Measurements from ENCODE around the gene TMEM131L.
"Not testable (repeated sequence)": the region's sequence is repeated elsewhere in the genome, so short reads cannot be mapped to it uniquely, and the experiment has no call there.

Gene TMEM131L

DNA sequence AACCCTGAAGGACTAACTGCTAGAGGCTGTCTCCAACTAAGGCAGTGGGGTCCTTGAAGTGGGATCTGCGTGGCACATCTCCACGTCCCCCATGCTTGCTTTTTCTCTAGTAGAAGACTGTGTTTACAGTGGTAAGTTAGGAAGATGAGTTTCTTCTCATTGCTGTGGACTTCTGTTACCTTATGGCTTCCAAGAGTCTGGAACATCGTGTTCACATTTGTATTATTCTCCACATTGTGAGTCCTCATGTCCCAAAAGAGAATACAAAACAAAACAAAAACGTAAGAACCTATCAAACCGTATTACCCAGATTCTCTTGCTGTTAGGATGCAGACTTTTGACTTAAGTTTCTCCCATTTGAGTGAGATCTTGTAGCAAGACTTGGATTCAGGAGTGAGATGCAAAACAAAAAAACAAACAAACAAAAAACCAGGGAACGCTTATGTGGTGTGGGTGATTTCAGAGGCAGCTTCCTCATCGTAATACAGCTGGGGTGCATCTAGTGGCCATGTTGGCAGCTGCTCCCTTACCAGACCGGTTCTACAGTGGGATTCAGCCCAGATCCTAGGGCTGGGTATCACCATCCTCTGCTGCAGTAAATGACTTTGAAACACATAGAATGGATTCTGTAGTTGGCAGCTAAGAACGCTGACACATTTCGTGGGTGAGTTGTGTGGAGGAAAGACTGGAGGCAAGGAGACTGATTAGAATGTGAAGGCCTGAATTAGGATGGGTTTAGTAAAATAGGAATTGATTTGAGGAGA lies 41.3 kb downstream of the TMEM131L start:
- no peak for DNase-seq (ENCODE audit: low spot score)

- DNase-seq (ENCODE audit: low spot score): not testable (repeated sequence)
These were observed 43.1 kb downstream of the TMEM131L start for GRCh38 chr4:153509212-153509611.

GRCh38 chr4:153509724-153510123 lies 43.6 kb downstream of the TMEM131L start:
- no peak for DNase-seq (ENCODE audit: low spot score)

- no peak for DNase-seq (ENCODE audit: low spot score)
These were observed 44.3 kb downstream of the TMEM131L start for GRCh38 chr4:153510252-153511001.

DNA sequence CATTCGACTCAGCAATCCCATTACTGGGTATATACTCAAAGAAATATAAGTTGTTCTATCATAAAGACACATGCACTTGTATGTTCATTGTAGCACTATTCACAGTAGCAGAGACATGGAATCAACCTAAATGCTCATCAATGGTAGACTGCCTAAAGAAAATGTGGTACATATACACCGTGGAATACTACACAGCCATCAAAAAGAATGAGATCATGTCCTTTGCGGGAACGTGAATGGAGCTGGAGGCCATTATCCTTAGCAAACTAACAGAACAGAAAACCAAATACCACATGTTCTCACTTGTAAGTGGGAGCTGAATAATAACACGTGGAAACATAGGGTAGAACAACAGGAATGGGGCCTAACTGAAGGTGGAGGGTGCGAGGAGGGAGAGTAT lies 44.9 kb downstream of the TMEM131L start:
- no peak for DNase-seq (ENCODE audit: low spot score)

GRCh38 chr4:153512162-153512852 lies 46.1 kb downstream of the TMEM131L start:
- DNase-seq (ENCODE audit: low spot score): no peak

DNA sequence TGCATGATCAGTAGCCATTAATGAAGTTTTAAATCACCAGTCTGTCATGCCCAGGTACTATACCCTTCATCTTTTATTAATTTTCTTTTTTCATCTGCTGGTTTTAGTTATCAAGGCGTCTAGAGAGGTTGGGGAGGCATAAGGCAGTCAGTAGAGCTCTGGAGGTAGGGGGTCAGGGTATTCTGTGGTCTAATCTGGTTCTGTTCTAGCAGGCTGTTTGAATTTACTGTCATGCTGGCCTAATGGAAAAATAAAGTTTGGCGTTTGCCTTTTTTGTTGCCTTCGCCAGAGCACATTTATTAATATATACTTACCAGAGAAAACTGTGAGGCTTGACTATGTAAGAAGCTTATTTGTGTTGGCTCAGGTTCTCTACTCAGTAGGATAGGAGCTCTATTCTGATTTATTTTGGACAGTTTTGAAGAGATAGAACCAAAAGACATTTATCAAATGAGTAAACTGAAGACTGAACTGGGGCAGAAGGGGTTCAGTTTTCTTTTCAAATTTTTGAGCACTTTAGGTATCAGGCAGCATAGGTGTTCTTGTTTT lies 46.9 kb downstream of the TMEM131L start:
- DNase-seq (ENCODE audit: low spot score): no peak

DNA sequence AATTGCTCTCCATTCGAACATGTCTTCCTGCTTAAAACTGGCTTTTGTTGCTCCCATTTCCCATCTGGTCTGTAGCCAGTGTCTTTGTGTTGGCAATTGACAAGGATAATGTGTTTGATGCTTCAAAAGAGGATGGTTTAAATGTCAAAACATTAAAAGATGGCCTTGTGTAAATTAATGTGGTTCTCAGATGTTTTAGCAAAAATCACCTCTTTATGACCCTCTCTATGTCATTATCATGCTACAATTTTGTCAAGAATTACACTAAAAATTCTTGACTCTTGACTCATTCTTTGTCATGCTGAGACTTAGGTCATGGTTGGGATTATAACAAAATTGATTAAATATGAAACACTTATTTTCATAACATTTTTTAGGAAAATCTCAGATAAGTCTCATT lies 47.4 kb downstream of the TMEM131L start:
- DNase-seq (ENCODE audit: low spot score): no peak

- no peak for DNase-seq (ENCODE audit: low spot score)
These were observed 47.9 kb downstream of the TMEM131L start for GRCh38 chr4:153514001-153514526.

DNA sequence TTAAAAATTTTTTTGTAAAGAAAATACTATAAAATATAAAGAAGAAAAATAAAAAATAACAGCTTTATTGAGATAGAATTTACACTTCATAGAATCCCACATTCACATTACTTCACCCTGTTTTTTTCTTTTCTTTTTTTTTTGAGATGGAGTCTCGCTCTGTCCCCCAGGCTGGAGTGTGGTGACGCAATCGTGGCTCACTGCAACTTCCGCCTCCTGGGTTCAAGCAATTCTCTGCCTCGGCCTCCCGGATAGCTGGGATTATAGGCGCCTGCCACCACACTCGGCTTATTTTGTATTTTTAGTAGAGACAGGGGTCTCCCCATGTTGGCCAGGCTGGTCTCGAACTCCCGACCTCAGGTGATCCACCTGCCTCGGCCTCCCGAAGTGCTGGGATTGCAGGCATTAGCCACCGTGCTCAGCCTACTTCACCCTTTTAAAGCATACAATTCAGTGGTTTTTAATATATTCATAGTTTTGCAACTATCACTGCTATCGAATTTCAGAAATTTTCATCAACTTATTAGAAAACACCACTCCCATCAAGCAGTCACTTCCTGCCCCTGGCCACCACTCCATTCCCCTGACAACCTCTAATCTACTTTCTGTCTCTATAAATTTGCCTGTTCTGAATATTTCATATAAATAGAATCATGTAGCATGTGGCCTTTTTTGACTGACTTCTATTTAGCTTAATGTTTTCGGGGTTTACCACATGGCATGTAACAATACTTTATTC lies 48.7 kb downstream of the TMEM131L start:
- DNase-seq (ENCODE audit: low spot score): no peak

DNA sequence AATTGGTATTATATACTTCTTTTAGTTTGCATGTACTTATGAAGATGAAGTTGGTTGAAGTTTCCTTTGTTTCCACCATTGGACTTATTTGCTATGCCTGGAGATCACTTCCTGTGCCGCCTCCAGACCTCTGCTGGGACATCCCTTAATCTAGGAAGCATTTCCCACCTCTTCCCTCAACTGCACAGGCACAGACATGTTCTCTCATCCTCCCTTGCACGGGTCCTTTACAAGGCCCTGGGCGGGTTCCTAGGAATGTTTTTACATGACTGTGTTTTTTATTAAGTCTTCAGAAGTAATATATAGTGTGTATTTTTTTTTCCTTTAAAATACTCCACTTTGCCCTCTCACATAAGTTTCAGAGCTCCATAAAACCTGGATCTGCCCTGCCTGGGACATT lies 51.0 kb downstream of the TMEM131L start:
- DNase-seq (ENCODE audit: low spot score): no peak

- DNase-seq (ENCODE audit: low spot score): no peak
These were observed 51.8 kb downstream of the TMEM131L start for GRCh38 chr4:153518001-153518400.

DNA sequence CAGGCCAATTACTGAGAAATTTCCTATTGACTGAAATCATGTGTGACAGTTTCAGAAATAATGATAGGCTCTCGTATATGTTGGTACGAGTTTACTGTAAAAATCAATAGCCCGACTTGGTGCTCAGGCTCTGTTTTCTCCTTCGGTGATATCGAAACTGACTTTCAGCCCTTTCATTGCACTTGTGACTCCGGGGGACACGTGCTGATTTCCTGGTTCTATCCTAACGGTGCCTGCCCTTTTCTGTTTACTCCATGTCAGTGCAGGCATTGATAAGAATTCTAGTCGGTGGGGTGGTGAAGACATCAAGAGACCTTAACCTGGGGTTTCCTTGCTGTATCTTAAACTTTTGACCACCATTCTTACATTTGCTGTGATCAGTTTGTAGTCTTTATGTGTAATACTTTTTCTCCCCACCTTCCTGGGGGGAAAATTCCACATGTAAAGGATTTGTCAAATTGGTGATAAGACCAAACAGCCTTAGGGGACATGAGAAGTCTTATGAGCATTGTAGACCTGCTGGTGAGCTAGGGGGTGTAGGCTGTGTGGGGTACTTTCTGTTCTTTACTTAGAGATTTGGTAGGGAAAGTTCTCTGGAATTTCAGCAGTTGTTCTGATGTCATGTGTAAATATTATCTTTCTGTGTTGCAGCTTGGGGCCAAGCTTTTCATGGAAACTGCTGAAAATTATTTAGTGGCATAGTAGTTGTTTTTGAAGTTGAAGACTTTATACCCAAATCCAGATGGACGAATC lies 52.7 kb downstream of the TMEM131L start:
- DNase-seq (ENCODE audit: low spot score): no peak

GRCh38 chr4:153519687-153520086 lies 53.5 kb downstream of the TMEM131L start:
- DNase-seq (ENCODE audit: low spot score): no peak

DNA sequence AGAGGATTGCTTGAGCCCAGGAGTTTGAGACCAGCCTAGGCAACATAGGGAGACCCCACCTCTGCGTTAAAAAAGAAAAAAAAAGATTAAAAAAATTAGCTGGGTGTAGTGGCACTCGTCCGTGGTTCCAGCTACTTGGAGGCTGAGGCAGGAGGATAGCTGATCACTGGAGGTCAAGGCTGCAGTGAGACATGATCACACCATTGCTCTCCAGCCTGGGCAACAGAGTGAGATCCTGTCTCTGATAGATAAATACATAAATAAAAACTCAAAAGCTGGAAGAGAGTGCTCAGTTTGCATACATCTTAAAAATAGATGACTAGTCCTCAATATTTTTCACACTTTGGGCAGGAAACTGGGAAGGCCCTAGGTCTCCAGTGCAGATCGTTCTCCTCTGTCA lies 54.1 kb downstream of the TMEM131L start:
- DNase-seq (ENCODE audit: low spot score): no peak

DNA sequence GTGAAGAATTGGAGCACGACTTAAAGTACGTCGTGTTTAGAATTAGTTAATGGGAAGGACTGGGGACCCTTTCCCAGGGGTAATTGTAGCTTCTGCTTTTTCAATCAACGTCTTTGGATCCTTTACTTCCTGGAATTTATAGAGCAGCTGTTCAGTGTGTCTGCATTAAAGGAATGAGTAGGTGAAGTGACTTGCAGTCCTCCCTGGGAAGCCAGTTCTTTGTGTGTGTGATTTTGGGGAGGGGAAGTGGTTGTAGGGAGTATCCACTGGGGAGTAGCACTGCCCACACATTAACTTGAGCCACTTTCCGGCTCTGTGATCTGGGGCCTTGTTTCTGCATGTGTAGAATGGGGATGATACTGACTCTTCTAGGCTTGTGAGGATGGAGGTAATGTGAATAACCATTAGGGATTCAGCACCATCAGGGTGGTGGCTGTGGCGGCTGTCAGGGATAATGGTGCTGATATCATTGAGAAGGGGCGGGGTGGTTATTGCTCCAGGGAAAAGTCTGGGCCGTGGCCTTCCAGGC lies 54.7 kb downstream of the TMEM131L start:
- DNase-seq (ENCODE audit: low spot score): no peak

- DNase-seq (ENCODE audit: low spot score): no peak
These were observed 55.3 kb downstream of the TMEM131L start for GRCh38 chr4:153521478-153521877.

DNA sequence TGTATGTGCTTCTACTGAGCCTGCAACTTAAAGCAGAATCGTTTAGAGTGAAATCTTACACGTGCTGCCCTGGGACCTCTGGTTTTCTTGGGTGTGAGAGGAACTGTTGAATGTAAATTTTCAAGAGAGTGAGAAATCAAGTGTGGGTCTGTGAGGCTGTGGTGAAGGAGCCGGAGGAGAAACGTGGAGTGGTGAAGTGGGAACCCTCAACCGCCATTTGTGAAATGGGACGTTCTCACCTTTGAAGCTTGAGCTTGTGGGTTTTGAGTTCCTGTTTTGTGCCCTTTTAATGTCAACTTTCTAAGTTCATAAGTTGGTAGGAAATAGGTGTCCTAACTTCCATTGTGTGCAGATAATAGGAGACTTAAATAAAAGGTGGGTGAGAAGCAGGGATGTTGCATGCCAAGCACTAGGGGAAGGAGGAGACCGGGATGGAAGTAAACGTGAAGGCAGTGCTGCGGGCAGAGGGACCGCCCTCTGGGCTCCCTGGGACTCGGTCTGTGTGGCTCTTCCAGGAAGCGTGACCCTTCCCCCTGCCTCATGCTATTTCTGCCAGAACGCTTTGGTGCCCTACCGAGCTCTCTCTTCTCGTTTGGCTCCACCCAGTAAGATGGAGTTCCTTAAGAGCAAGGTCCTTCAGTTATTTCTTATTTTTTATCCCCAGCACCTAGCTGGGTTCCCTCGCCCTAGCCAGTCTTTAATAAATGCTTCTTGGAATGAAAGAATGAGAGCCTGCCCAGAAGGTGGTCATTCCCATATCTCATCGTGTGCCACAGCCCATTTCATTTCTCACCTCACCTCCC lies 56.0 kb downstream of the TMEM131L start:
- DNase-seq (ENCODE audit: low spot score): no peak

DNA sequence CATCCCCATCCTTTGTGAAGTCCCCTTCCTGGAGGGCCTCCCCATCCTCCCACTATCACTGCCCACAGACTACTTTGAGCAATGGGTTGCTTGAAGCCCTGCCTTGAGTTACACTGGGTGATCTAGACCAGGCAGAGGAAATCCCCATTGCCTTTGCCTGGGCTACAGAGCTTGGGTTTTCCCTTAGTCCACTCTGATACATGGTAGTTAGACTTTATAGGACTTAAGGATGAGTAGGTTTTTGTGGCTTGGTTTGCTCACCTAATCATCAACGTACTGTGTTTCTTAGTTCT lies 56.6 kb downstream of the TMEM131L start:
- no peak for DNase-seq (ENCODE audit: low spot score)

- no peak for DNase-seq (ENCODE audit: low spot score)
These were observed 57.1 kb downstream of the TMEM131L start for GRCh38 chr4:153523164-153523796.
